ENCODE data around the gene GSK3A.
A peak's percentile ranks its signal among the peaks of the same experiment; 100 is the strongest.

GSK3A gene

GRCh38 chr19:42234364-42234763 lies 8.0 kb downstream of the GSK3A start:
- Histone ChIP-seq H3K9ac (ENCODE audit: low read depth in 1 of 2, low read length in 2 of 2) (peak overlapping the region; percentile 18 to 48), H3K4me1 (ENCODE audit: control insufficient read depth in 1 of 2, insufficient read depth in 2 of 2, low read length in 2 of 2) (peaks cover 15 to 21% of the 10 kb centered on the region in 2 donors), H3K9me3 (ENCODE audit: control insufficient read depth in 1 of 2, low read length in 2 of 2) (no peaks in the 10 kb centered on the region), H3K27ac (ENCODE audit: low read depth, low read length) (peak overlapping the region; percentile 58), H3K36me3 (ENCODE audit: control insufficient read depth in 1 of 2, insufficient read depth in 2 of 2, low read length in 2 of 2) (peaks cover 50 to 77% of the 10 kb centered on the region in 2 donors), H3K4me3 (ENCODE audit: low read depth in 1 of 2, low read length in 2 of 2) (peak overlapping the region in 1 of 2 donors; percentile 8), H3K27me3 (ENCODE audit: control insufficient read depth in 1 of 2, insufficient read depth in 2 of 2, low read length in 2 of 2) (no peaks in the 10 kb centered on the region)

- Histone ChIP-seq H3K4me1 (ENCODE audit: control insufficient read depth in 1 of 2, insufficient read depth in 2 of 2, low read length in 2 of 2) (peaks cover 15 to 21% of the 10 kb centered on the region in 2 donors), H3K9ac (ENCODE audit: low read depth in 1 of 2, low read length in 2 of 2) (peak overlapping the region; percentile 48 to 55)
Observed at GRCh38 chr19:42233678-42234292, 8.6 kb downstream of the GSK3A start.

GRCh38 chr19:42233106-42233505 lies 9.3 kb downstream of the GSK3A start:
- Histone ChIP-seq H3K9ac (ENCODE audit: low read depth in 1 of 2, low read length in 2 of 2) (peak overlapping the region; percentile 48 to 55), H3K27me3 (ENCODE audit: control insufficient read depth in 1 of 2, insufficient read depth in 2 of 2, low read length in 2 of 2) (no peaks in the 10 kb centered on the region), H3K27ac (ENCODE audit: low read depth, low read length) (peak overlapping the region; percentile 87), H3K9me3 (ENCODE audit: control insufficient read depth in 1 of 2, low read length in 2 of 2) (no peaks in the 10 kb centered on the region), H3K36me3 (ENCODE audit: control insufficient read depth in 1 of 2, insufficient read depth in 2 of 2, low read length in 2 of 2) (peaks cover 51 to 82% of the 10 kb centered on the region in 2 donors), H3K4me1 (ENCODE audit: control insufficient read depth in 1 of 2, insufficient read depth in 2 of 2, low read length in 2 of 2) (peaks cover 15 to 21% of the 10 kb centered on the region in 2 donors), H3K4me3 (ENCODE audit: low read depth in 1 of 2, low read length in 2 of 2) (no peak overlapping the region)

More at GRCh38 chr19:42233678-42234292, 8.6 kb downstream of the GSK3A start:
- Histone ChIP-seq H3K27ac (ENCODE audit: low read depth, low read length) (peak overlapping the region; percentile 87), H3K27me3 (ENCODE audit: control insufficient read depth in 1 of 2, insufficient read depth in 2 of 2, low read length in 2 of 2) (no peaks in the 10 kb centered on the region), H3K36me3 (ENCODE audit: control insufficient read depth in 1 of 2, insufficient read depth in 2 of 2, low read length in 2 of 2) (peaks cover 51 to 77% of the 10 kb centered on the region in 2 donors), H3K4me3 (ENCODE audit: low read depth in 1 of 2, low read length in 2 of 2) (peak overlapping the region in 1 of 2 donors; percentile 8), H3K9me3 (ENCODE audit: control insufficient read depth in 1 of 2, low read length in 2 of 2) (no peaks in the 10 kb centered on the region)

- H3K4me3 ChIP-seq (ENCODE audit: low read depth in 1 of 2, low read length in 2 of 2) = no peak overlapping the region
- no peak overlapping the region for H3K9ac ChIP-seq (ENCODE audit: low read depth in 1 of 2, low read length in 2 of 2)
- H3K9me3 ChIP-seq (ENCODE audit: control insufficient read depth in 1 of 2, low read length in 2 of 2) = no peaks in the 10 kb centered on the region
- peaks cover 51 to 82% of the 10 kb centered on the region in 2 donors for H3K36me3 ChIP-seq (ENCODE audit: control insufficient read depth in 1 of 2, insufficient read depth in 2 of 2, low read length in 2 of 2)
- no peaks in the 10 kb centered on the region for H3K27me3 ChIP-seq (ENCODE audit: control insufficient read depth in 1 of 2, insufficient read depth in 2 of 2, low read length in 2 of 2)
- H3K4me1 ChIP-seq (ENCODE audit: control insufficient read depth in 1 of 2, insufficient read depth in 2 of 2, low read length in 2 of 2) = peaks cover 15 to 21% of the 10 kb centered on the region in 2 donors
- no peak overlapping the region for H3K27ac ChIP-seq (ENCODE audit: low read depth, low read length)
Observed at GRCh38 chr19:42232435-42232834, 10.0 kb downstream of the GSK3A start.

- Histone ChIP-seq H3K9ac (ENCODE audit: low read depth in 1 of 2, low read length in 2 of 2) (no peak overlapping the region), H3K4me1 (ENCODE audit: control insufficient read depth in 1 of 2, insufficient read depth in 2 of 2, low read length in 2 of 2) (peaks cover 15 to 20% of the 10 kb centered on the region in 2 donors), H3K27me3 (ENCODE audit: control insufficient read depth in 1 of 2, insufficient read depth in 2 of 2, low read length in 2 of 2) (no peaks in the 10 kb centered on the region), H3K27ac (ENCODE audit: low read depth, low read length) (no peak overlapping the region), H3K9me3 (ENCODE audit: control insufficient read depth in 1 of 2, low read length in 2 of 2) (no peaks in the 10 kb centered on the region), H3K36me3 (ENCODE audit: control insufficient read depth in 1 of 2, insufficient read depth in 2 of 2, low read length in 2 of 2) (peaks cover 52 to 86% of the 10 kb centered on the region in 2 donors), H3K4me3 (ENCODE audit: low read depth in 1 of 2, low read length in 2 of 2) (no peak overlapping the region)
Observed at GRCh38 chr19:42230571-42230970, 11.8 kb downstream of the GSK3A start.

- peaks cover 52 to 85% of the 10 kb centered on the region in 2 donors for H3K36me3 ChIP-seq (ENCODE audit: control insufficient read depth in 1 of 2, insufficient read depth in 2 of 2, low read length in 2 of 2)
- no peak overlapping the region for H3K27ac ChIP-seq (ENCODE audit: low read depth, low read length)
- H3K4me1 ChIP-seq (ENCODE audit: control insufficient read depth in 1 of 2, insufficient read depth in 2 of 2, low read length in 2 of 2) = peaks cover 15 to 17% of the 10 kb centered on the region in 2 donors
- H3K9ac ChIP-seq (ENCODE audit: low read depth in 1 of 2, low read length in 2 of 2) = no peak overlapping the region
- no peaks in the 10 kb centered on the region for H3K27me3 ChIP-seq (ENCODE audit: control insufficient read depth in 1 of 2, insufficient read depth in 2 of 2, low read length in 2 of 2)
- H3K9me3 ChIP-seq (ENCODE audit: control insufficient read depth in 1 of 2, low read length in 2 of 2) = no peaks in the 10 kb centered on the region
- no peak overlapping the region for H3K4me3 ChIP-seq (ENCODE audit: low read depth in 1 of 2, low read length in 2 of 2)
Observed at GRCh38 chr19:42229855-42230351, 12.5 kb downstream of the GSK3A start.

DNA sequence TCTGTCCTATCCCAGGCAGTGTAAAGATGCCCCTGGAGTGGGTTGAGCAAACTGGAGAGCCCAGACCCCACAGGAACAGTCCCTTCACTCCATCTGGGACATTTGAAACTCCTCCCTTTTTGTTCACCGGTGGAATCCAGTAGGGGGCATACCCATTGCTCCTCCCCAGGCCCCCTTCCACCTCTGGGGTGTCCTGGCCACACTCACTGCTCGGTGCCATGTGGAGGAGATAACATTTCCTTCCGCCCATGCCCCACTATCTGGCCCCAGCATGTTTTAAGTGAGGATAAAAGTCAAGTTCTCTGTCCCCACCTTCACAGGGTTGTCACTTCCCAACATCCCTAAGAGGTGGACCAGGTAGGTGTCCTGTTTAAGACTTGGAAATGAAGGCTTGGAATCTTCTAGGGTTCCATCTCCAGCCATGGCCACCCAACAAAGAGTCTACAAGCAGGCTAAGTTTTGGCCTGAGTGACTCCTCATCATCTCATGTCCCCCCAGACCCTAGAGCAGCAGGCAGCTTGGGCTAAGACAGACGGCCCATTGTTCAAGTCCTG lies 13.0 kb downstream of the GSK3A start:
- H3K9ac ChIP-seq (ENCODE audit: low read depth in 1 of 2, low read length in 2 of 2) = no peak overlapping the region
- H3K4me3 ChIP-seq (ENCODE audit: low read depth in 1 of 2, low read length in 2 of 2) = no peak overlapping the region
- no peaks in the 10 kb centered on the region for H3K27me3 ChIP-seq (ENCODE audit: control insufficient read depth in 1 of 2, insufficient read depth in 2 of 2, low read length in 2 of 2)
- H3K9me3 ChIP-seq (ENCODE audit: control insufficient read depth in 1 of 2, low read length in 2 of 2) = no peaks in the 10 kb centered on the region
- H3K4me1 ChIP-seq (ENCODE audit: control insufficient read depth in 1 of 2, insufficient read depth in 2 of 2, low read length in 2 of 2) = peaks cover 11 to 14% of the 10 kb centered on the region in 2 donors
- peaks cover 54 to 87% of the 10 kb centered on the region in 2 donors for H3K36me3 ChIP-seq (ENCODE audit: control insufficient read depth in 1 of 2, insufficient read depth in 2 of 2, low read length in 2 of 2)
- H3K27ac ChIP-seq (ENCODE audit: low read depth, low read length) = no peak overlapping the region

DNA sequence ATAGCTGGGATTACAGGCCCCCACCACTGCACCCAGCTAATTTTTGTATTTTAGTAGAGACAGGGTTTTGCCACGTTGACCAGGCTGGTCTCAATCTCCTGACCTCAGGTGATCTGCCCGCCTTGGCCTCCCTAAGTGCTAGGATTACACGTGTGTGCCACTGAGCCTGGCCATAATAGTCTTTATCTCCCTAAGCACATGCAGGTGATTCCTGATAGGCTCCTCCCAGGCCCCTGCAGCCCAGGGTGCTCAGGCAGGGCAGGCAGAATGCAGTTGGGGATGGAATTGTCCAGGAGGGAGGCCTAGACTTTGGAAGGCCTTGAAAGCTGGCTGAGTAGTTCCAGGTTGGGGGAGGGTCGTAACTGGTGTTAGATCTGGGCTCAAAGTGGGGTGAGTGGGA lies 13.8 kb downstream of the GSK3A start:
- H3K4me3 ChIP-seq (ENCODE audit: low read depth in 1 of 2, low read length in 2 of 2) = no peak overlapping the region
- H3K4me1 ChIP-seq (ENCODE audit: control insufficient read depth in 1 of 2, insufficient read depth in 2 of 2, low read length in 2 of 2) = peaks cover 5 to 6% of the 10 kb centered on the region in 2 donors
- H3K9ac ChIP-seq (ENCODE audit: low read depth in 1 of 2, low read length in 2 of 2) = no peak overlapping the region
- no peaks in the 10 kb centered on the region for H3K9me3 ChIP-seq (ENCODE audit: control insufficient read depth in 1 of 2, low read length in 2 of 2)
- no peaks in the 10 kb centered on the region for H3K27me3 ChIP-seq (ENCODE audit: control insufficient read depth in 1 of 2, insufficient read depth in 2 of 2, low read length in 2 of 2)
- peaks cover 54 to 84% of the 10 kb centered on the region in 2 donors for H3K36me3 ChIP-seq (ENCODE audit: control insufficient read depth in 1 of 2, insufficient read depth in 2 of 2, low read length in 2 of 2)
- no peak overlapping the region for H3K27ac ChIP-seq (ENCODE audit: low read depth, low read length)

DNA sequence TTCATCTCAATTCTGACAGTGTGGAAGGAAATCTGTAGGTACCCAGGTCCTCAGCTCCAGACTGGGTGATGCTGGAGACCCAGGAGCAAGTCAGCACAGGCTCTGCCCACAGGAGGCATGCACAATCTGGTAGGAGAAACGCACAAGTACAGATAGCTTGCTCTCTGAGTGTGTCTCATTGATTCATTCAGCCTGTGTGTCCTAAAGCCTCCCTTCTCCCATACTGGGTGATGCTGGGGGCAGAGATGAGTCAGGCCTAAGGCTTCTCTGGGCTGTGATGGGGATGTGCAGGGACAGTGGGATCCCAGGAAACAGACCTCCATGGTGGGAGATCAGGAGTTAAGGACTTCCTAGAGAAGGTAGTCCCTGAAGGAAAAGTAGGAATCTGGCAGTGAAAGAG lies 15.5 kb downstream of the GSK3A start:
- no peaks in the 10 kb centered on the region for H3K27me3 ChIP-seq (ENCODE audit: control insufficient read depth in 1 of 2, insufficient read depth in 2 of 2, low read length in 2 of 2)
- H3K4me1 ChIP-seq (ENCODE audit: control insufficient read depth in 1 of 2, insufficient read depth in 2 of 2, low read length in 2 of 2) = peaks cover 0 to 3% of the 10 kb centered on the region in 2 donors
- H3K27ac ChIP-seq (ENCODE audit: low read depth, low read length) = no peak overlapping the region
- H3K9ac ChIP-seq (ENCODE audit: low read depth in 1 of 2, low read length in 2 of 2) = no peak overlapping the region
- no peak overlapping the region for H3K4me3 ChIP-seq (ENCODE audit: low read depth in 1 of 2, low read length in 2 of 2)
- H3K9me3 ChIP-seq (ENCODE audit: control insufficient read depth in 1 of 2, low read length in 2 of 2) = no peaks in the 10 kb centered on the region
- H3K36me3 ChIP-seq (ENCODE audit: control insufficient read depth in 1 of 2, insufficient read depth in 2 of 2, low read length in 2 of 2) = peaks cover 47 to 68% of the 10 kb centered on the region in 2 donors

DNA sequence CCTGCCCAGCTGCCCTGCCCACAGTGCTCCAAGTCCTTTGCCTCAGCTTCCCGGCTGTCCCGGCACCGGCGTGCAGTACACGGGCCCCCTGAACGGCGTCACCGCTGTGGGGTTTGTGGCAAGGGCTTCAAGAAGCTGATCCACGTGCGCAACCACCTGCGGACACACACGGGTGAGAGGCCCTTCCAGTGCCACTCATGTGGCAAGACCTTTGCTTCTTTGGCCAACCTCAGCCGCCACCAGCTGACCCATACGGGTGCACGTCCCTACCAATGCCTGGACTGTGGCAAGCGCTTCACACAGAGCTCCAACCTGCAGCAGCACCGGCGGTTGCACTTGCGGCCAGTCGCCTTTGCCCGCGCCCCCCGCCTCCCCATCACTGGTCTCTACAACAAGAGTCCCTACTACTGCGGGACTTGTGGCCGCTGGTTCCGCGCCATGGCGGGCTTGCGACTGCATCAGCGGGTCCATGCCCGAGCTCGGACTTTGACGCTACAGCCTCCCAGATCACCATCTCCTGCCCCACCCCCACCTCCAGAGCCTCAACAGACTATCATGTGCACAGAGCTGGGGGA lies 16.6 kb downstream of the GSK3A start:
- no peak overlapping the region for H3K4me3 ChIP-seq (ENCODE audit: low read depth in 1 of 2, low read length in 2 of 2)
- no peak overlapping the region for H3K27ac ChIP-seq (ENCODE audit: low read depth, low read length)
- no peaks in the 10 kb centered on the region for H3K27me3 ChIP-seq (ENCODE audit: control insufficient read depth in 1 of 2, insufficient read depth in 2 of 2, low read length in 2 of 2)
- H3K9me3 ChIP-seq (ENCODE audit: control insufficient read depth in 1 of 2, low read length in 2 of 2) = no peaks in the 10 kb centered on the region
- no peak overlapping the region for H3K9ac ChIP-seq (ENCODE audit: low read depth in 1 of 2, low read length in 2 of 2)
- H3K36me3 ChIP-seq (ENCODE audit: control insufficient read depth in 1 of 2, insufficient read depth in 2 of 2, low read length in 2 of 2) = peaks cover 43 to 57% of the 10 kb centered on the region in 2 donors
- peaks cover 3 to 4% of the 10 kb centered on the region in 2 donors for H3K4me1 ChIP-seq (ENCODE audit: control insufficient read depth in 1 of 2, insufficient read depth in 2 of 2, low read length in 2 of 2)
